ENCODE measurements around the gene SLC30A10.
A peak's percentile ranks its signal among the peaks of the same experiment; 100 is the strongest.
"Not testable (repeated sequence)": the region's sequence is repeated elsewhere in the genome, so short reads cannot be mapped to it uniquely, and the experiment has no call there.

Gene SLC30A10

DNA sequence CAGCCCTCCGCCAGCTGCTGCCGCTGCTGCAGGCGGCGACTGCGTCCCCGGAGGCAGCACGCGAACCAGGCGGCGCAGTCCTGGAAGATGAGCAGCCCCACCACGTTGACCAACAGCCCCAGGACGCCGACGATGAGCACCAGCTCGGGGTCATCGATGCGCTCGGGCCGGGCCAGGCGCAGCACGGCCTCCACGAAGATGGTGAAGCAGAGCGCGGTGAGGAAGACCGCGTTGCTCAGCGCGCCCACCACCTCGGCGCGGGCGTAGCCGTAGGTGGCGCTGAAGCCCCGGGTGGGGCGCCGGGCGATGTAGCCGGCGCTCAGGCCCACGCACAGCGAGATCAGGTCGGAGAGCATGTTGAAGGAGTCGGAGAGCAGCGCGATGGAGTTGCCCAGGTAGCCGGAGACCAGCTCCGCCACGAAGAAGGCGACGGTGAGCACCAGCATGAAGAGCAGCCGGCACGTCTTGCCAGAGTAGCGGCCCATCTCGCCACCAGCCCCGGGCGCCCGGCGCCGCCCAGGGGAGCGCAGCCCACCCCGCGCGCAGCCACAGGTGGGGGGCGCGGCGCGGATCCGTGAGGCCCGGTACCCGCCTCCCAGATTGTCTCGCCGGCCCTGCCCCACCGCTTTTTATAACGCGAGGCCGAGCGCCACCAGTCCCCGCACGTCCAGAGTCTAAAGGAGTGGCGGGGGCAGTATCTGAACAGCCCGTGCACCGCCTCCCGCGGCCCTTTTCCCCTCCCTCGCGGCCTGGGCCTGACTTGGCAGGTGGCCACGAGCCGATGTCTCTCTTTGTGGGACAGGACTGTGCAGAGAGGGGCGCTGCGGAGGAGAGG, at the start of gene SLC30A10:
SLC30A10 (minus strand) TSS at position 602 of the 835 bp plus-strand sequence; CDS start at position 485, 117 bp downstream.
- DNase-seq, result no peak

DNA sequence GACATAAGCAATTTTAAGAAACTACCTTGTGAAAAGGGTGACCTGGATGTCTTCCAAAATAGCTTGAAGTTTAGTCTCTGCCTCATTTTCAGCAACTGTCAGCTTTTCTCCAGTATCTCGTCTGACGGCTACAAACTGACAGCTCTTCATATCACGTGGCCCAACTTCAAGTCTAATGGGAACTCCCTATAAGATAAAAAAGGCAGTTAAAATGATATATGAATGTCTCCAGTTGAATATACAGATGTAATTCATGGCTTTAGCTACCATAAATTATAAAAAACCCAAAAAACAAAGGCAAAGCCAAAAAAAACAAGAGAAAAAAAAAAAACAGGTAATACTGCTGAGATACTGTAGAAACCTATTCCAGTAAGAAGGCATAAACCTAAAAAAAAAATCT, 44.9 kb upstream of the SLC30A10 start:
- DNase-seq, result no peak

DNA sequence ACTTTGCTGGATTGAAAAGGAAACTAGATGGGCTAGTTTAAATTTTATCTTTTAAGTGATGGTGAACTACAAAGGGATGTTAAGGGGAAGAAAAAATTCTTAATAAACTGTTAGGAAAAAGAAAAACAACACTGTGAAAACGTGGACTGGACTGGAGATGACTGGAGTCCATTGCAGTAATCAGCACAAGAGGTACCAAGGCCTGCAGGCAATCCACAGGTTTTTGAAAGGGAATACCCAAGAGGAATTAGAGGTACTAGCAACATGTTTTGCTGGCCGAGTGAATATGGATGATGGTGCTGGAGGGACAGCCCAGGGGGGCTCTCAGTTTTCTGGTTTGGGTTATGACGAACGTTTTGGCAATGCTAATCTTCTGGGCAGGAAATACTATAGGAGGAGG, 39.0 kb upstream of the SLC30A10 start:
- no peak for DNase-seq

DNA sequence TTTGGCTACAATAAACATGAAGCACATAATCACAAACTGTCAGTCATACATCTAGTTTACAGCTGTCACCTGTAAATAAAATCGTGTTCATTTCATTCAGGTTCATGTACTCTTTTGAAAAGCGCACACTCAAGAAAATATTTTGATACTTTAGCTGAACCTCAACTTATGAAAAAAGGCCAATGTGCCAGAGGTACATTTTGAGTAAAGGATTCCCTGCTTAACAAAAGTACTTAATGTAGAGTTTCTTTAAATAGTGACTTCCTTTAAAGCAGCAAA, 37.7 kb upstream of the SLC30A10 start:
- no peak for DNase-seq

DNA sequence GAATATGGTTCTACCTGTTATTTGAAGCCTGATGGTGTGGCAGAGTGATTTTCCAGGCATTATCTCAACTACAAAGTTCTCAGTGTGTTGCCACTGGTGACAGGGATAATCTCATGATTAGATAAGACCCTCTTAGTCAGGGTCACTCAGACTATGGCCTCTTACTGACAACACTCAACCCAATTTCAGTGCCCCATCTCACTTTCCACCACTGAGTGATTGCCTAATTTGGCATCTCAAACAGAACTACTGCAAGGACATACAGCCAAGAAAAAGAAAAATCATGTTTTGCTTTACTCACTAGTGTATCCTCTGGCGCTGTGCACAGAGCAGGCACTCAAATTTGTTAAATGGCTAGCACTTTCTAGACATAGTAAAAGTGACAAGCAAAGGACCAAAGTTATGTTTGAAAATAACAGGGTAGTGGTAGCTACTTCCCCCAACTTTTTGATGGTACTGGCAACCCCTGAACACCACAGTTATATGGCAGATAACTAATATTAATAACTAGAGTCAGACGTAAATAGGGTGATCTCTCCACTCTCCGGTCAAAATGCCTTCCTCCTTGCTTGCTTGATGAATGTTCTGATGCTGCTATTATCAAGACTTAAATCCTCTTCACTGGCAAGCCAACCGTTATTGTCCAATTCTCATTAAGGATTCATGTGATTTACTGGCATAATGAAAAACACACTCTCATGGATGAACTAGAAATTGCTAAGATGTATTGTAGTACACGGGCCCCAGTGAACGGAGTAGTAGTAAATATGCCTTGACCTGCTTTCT, 37.1 kb upstream of the SLC30A10 start:
- DNase-seq, result no peak

DNA sequence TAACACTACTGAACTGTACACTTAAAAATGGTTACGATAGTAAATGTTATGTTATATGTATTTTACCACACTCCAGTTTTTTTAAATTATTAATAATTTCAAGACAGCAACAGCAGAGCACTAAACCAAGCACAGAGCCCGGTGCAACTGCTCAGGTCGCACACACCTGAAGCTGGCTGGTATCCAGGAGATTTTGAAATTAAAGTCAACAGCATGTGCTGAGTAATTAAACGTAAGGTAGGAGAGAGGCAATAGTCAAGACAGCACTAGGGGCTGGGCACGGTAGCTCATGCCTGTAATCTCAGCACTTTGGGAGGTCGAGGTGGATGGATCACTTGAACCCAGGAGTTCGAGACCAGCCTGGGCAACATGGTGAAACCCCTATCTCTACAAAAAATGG, 35.1 kb upstream of the SLC30A10 start:
- DNase-seq, result no peak

DNA sequence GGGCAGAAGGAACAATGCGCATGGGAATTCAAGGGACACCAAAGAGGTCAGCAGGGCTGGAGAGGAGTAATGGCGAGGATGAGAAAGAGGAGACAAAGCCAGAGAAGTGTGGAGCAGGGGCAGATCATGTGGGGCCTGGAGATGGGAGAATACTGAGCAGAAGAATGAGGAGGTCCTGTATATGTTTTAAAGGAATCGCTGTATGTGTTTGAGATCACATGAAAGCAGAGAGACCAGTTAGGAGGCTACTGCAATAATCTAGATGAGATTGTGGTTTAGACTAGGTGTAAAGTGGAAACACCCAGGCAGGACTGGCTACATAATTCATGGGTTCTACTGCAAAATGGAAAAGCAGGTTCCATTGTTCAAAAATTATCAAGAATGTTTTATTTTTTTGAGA, 33.3 kb upstream of the SLC30A10 start:
- no peak for DNase-seq

DNA sequence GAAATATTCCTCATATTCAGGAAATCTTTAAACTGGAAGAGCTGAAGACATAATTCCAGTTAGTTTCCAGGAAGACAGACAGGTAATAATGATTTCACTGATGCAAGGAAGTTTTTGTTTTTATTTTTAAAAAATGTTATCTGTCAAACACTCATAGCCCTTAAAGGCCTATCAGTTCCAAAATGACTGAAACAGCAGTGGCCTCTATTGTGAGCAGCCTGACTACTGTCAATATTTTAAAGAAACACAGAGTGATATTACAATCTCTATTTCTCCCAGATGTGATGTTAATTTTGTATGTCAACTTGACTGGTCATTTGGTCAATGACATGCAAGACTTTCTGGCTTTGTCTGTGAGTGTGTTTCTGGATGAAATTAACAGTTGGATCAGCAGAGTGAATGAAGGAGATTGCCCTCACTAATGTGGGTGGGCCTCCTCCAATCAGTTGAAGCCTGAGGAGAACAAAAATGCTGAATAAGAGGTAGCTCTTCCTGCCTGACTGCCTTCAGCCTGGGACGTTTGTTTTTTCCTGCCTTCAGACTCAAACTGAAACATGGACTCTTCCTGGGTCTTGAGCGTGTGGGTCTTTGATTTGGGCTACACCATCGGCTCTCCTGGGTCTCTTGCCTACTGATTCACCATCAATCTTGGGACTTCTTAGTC, 31.3 kb upstream of the SLC30A10 start:
- DNase-seq, result no peak

DNA sequence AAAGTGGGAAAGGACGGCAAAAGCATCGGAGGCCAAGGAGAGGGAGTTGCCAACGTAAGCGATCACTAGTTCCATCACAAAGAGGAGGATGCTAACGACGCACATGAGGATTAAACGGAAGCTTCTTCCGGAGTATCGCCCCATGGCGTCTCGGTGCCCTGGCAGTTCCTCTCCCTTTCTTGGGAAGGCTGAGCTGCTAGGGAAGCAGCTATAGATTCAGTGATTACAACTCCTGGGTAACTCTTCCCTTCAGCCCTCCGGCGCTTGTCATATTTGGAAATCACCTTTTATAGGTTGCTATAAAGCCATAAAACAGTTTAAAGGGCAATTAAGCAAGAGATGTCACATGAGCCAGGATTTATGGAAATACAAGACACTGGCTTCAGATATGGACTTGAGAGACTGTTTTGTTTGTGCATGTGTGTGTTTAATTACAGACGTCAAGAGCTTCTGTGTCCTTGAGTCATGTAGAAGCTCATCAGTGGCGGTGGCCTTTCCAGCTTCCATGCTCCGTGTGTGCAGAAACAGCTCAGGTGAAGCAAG, 30.6 kb upstream of the SLC30A10 start:
- DNase-seq, result no peak

DNA sequence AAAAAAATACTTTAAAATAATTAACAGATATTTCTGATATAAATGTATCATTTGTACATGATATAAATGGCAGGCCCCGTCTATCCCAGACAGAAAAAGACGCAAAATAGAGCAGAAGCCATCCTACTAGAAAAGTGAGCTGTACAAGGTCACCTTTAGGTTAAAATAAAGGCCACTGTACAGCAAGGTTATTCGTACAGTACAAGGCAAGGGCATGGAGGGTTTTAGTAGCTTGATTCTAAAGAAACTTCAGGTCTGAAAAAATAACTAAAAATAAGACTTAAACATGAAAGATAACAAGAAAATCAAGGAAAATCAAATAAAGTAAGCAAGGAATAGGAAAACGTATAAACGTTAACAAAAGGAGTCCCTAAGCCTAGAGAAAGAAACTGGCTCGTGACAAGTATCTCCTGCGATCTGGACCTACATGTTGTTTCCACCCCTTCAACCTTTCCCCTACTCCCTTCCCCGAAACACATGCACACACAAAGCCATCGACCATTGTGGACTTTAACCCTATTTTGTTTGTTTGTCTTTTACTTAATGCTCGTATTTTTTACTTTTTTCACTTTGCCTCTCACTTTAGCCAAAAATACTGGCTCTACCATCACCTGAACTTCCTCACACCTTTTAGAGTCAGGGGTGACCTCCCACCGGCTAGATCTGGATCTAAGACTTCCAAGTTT, 26.5 kb upstream of the SLC30A10 start:
- no peak for DNase-seq

DNA sequence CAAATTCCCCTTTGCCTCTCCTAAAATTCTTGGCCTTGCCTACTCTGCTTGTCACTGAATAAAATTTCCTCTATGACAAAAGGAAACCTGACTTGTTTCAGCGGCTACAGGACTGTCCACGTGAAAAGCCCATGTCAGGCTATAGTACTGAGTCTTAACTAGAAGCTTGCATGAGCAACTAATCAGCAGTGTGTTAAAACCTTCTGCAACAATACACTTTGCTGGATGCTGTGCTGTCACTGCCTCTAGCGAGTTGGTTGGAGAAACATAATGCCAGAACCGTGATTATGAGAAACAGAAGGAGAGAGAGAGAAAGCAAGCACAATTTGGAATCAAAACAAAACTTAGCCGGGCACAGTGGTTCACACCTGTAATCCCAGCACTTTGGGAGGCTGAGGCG, 25.7 kb upstream of the SLC30A10 start:
- no peak for DNase-seq

DNA sequence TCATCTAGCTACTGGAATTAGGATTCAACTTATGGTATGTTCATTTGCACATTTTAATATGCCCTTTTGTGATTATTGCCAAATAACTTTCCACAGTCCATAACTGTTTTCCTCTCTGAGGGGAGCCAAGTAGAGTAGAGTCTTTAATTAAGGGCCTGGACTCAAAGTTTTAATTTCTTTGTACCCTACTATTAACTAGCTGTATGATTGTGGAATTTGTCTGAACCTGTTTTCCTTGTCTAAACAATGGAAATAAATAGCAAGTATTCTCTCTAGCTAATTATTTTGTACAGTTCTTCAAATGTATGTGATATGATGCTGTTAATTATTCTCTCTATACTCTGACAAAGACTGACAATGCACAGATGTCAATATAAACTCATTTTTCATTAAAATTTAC, 24.0 kb upstream of the SLC30A10 start:
- DNase-seq, result no peak

DNA sequence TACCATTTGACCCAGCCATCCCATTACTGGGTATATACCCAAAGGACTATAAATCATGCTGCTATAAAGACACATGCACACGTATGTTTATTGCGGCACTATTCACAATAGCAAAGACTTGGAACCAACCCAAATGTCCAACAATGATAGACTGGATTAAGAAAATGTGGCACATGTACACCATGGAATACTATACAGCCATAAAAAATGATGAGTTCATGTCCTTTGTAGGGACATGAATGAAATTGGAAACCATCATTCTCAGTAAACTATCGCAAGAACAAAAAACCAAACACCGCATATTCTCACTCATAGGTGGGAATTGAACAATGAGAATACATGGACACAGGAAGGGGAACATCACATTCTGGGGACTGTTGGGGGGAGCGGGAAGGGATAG, 20.9 kb upstream of the SLC30A10 start:
- not testable (repeated sequence) for DNase-seq

DNA sequence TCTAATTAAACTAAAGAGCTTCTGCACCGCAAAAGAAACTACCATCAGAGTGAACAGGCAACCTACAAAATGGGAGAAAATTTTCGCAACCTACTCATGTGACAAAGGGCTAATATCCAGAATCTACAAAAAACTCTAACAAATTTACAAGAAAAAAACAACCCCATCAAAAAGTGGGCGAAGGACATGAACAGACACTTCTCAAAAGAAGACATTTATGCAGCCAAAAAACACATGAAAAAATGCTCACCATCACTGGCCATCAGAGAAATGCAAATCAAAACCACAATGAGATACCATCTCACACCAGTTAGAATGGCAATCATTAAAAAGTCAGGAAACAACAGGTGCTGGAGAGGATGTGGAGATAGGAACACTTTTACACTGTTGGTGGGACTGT, 20.4 kb upstream of the SLC30A10 start:
- not testable (repeated sequence) for DNase-seq

DNA sequence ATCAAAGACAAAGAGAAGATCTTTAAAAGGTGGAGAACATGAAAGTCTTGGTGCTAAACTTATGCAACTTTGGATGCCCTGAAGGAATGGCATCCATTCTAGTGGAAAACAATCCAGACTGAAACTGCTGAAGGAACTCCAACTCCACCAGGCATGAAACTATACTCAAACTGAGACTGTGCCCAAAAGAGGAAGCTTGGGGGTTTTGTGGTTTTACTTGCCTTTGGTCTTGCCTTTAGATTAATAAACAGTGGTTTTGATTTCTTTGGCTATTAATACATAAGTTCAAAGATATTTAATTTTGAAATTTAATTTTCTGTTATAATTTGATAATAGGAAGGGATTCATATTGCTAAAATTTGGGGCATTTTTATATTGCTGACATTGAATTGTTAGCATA, 17.4 kb upstream of the SLC30A10 start:
- peak in 1 of 2 donors; percentile 22 for DNase-seq

DNA sequence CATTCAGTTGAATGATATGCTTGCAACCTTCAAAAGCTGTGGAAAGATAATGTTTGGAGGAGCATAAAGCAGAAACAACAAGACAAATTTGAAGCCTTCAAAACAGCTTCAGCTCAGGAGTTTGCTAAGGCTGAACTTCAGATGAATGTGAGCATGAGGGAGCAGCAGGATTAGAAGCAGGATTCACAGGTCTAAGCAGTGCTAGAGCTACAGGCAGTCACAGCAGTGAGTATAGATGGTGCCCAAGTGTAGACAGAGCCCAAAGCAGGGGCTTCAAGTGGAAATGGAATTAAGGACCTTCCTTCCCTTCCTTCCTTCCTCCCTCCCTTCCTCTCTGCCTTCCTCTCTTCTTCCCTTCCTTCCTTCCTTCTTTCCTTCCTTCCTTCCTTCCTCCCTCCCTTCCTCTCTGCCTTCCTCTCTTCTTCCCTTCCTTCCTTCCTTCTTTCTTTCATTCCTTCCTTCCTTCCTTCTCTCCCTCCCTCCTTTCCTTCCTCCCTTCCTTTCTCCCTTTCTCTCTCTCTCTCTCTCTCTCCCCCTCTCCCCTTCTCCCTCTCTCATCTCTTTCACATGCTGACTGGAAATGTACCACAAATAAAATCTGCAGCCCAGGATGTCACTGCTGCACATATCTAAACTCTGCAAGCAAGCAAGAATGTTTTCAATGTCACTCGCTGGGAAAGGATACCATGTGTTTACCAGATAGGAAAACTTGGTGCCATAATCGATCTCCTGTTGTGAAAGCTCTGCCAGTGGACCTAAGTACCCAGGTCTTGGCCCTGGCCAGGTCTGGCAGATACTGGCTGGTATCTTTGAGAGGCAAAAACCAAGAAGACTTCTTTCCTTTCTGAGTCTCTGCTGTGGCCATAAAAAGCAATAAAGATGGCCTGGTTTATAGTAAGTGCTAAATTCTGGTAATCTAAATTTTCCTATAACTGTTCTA, 13.1 kb upstream of the SLC30A10 start:
- DNase-seq, result no peak

DNA sequence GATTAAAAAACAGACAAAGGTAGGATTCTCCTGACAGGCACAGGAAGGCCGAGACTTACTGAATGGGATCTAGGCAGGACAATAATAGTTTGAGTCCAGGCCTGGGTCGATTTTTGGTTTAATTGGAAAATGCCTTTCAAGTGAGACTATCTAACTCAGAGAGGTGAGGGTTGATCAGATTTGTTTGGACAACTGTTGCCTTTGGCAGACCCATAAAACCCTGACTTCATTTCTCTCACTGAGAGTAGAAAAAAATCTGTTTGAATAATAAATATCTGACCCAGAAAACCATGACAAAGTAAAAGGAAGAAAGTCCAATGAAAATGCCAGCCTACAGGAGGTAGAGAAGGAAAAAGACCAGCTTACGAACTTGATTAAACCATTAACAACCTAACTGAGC, 12.3 kb upstream of the SLC30A10 start:
- no peak for DNase-seq

DNA sequence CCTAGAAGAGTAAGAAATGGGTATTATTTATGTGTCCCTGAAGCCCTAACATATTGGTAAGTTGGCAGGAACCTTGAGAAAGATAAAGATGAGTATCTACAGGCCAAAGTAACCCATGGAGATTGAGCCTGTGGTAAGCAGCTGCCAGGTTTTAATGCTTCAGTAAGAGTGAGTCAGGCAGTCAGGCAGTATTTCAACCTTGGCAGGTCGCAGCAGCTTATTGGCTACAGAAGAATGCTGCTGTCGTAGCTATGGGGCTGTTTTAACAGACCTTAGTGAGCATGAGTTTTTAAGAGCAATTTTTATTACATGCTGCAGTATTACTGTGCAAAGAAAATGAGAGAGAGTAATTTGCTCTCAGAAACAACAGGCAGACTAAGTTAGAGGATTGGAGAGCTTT, 10.3 kb upstream of the SLC30A10 start:
- no peak for DNase-seq

DNA sequence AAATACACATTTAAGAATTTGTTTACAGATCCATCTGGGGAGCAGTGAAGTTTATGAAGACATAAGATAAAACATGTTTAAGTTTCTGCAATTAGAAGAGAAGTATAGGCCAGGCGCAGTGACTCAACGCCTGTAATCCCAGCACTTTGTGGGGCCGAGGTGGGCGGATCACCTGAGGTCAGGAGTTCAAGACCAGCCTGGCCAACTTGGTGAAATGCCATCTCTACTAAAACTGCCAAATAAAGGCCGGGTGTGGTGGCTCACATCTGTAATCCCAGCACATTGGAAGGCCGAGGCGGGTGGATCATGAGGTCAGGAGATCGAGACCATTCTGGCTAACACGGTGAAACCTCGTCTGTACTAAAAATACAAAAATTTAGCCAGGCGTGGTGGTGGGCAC, 5.4 kb upstream of the SLC30A10 start:
- not testable (repeated sequence) for DNase-seq

DNA sequence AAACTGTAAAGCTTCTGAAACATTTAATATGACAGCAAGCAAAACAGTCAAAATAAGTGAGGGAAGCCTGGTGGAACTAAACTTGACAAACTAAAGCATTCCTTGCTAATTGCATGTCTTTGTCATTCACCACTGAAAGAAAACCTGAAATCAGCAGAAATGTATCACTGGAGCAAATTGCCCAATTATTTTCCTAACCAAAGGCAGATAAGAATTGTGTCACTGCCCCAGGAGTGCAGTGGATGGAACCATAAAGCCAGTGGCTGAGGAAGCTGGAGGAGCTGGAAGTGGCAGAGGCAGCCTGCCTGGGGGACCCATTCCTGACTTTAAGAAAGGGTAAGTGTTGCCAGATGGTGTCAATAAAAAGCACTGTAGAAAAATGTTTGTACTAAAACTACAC, 2.7 kb upstream of the SLC30A10 start:
- no peak for DNase-seq

DNA sequence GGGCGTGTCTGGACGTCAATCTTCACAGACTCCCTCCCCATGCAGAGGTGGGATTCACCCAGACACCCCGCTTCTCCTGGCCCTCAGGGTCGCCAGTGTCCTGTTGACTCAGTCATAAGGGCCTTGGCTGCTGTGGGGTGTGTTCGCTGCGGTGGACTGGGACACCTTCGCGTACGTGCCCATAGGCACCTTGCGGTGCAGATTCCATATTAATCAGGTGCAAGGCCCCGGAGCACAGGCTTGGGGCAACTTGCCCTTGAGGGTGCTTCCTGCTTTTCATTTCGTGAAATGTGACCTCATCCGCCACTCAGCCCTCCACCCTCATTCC, 398 bp upstream of the SLC30A10 start:
- DNase-seq, result no peak
